ENCODE data around the gene MARCKS.

Gene MARCKS, protein sequence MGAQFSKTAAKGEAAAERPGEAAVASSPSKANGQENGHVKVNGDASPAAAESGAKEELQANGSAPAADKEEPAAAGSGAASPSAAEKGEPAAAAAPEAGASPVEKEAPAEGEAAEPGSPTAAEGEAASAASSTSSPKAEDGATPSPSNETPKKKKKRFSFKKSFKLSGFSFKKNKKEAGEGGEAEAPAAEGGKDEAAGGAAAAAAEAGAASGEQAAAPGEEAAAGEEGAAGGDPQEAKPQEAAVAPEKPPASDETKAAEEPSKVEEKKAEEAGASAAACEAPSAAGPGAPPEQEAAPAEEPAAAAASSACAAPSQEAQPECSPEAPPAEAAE

DNA sequence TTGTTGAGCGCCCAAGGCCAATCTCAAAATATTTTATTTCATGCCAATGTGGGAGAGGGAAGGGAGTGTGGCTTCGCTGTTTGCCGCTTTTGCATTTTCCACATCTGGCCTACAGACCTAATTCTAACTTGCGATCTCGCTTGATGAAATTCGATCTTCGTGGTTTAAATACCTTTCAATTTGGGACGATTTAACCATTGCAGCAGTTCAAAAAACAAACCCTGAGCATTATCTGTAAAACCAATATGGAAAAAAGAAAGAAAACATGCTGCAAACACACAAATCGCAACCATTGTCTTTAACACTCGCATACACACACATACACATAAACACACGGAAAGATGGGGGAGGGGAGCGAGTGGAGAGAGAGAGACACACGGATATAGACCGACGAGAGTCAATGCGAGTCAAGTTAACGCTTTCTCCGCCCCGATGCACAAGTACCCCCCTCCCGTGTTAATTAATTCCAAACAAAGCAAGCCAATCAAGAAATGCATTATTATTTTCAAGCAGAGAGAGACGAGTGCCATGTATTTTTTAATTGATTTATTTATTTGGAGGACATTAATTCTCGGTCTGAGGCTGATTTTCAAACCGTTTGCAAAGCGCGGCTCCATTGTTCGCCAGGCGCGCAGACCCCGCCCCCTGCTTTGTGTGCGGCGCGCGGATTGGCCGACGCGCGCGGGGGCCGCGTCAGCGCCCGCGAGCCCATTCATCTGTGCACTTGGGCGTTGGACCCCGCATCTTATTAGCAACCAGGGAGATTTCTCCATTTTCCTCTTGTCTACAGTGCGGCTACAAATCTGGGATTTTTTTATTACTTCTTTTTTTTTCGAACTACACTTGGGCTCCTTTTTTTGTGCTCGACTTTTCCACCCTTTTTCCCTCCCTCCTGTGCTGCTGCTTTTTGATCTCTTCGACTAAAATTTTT lies at the start of gene MARCKS:
Gene MARCKS (plus strand): TSS at position 721 of the 931 bp plus-strand sequence. CDS start 401 bp downstream, outside the sequence.
- peak; percentile 86 to 95 for DNase-seq

DNA sequence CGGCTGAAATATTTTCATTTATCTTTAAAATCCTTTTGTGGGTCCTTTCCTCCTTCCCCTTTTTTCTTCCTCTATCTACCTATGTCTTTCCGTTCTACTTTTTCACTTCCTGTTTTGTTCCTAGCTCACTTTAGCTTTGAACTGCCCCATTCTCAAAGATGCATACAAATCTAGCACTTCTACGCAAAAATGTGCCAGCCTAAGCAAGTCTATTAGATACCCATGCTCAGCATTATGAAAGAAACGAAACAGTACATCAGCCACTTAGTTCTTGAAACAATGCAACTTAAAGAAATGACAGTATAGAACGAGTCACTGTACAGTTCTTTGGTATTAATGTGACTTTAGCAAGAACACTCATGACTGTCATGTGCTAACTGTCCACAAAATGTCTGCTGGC lies 47.3 kb upstream of the MARCKS start:
- no peak for DNase-seq

DNA sequence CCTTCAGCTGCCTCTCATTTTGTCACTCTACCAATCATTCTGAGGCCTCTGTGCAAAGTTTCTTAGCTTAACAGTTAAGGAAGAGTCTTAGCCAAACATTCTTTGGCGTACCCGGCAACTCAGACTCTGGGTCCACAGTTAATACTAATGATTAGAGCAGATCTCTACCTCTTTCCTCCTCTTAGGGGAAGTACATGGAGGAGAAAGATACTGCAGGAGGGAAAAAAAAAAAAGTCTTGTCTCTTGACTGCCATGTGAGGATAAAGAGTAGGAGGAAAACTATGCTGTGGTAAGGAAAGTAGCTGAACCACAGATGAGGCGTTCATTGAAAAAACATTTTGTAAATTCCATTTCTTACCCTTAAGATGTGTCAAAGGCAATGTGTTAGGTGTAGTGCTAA lies 44.0 kb upstream of the MARCKS start:
- no peak for DNase-seq

DNA sequence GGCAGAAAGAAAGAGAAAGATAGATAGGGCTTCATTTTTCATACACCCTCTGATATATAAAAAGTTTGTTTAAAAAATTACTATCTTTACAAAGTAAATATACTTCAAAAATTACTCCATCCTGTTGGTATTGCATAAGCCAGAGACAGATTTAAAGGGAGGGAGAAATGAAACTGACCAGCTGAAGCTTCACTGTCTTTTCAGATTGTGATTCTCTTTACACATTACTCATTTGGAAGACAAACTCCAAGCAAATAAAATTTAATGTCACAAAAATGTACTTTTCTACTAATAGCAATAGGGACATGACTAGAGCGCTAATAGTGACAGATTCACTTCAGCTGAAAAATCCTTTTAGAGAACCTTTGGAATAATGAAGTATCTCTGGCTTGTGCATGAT lies 38.6 kb upstream of the MARCKS start:
- DNase-seq, result no peak

DNA sequence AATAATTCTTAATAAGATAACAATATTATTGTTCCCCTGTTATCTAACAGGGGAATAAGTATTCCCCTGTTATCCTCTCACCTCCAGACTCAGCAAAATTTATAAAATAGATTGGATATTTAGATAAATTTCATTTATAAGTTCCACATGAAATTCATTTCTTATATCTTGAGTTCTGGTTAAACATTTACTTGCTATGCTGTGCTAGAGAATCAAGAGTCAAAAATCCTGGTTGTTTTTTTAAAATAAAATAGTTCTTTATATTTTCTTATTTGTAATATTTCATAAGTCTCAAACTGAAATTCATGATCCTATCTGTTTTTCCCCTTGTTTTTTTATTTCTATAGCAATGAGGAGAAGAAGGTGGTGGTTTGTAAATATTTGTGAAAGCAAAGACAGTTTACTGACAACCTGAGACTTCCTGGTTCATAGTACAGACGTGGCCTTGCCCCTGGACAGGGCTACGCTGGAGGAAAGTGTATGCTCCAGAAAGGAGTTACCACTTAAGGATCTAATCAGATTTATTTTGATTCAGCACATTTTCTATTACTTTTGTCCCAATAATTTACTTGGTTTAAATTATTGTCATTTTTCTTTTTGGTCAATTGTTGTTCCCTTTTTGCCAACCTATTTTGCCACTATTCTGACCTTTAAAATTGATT lies 37.8 kb upstream of the MARCKS start:
- DNase-seq, result no peak

DNA sequence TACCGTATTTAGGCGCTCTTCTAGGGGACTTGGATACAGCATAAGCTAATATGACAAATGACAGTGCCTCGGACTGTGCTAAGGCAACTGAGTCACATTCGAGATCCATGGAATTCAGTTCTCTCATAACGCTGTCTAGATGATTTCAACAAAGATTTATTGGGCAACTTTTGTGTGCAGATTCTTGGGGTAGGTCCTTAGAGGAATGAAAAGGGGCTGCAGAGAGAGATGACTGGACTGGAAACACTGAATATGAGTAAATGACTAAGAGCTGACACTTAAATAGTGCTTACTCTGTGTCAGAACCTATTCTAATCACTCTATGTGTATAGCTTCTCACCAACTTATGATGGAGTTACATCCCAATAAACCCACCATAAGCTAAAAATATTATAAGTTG lies 36.4 kb upstream of the MARCKS start:
- no peak for DNase-seq

DNA sequence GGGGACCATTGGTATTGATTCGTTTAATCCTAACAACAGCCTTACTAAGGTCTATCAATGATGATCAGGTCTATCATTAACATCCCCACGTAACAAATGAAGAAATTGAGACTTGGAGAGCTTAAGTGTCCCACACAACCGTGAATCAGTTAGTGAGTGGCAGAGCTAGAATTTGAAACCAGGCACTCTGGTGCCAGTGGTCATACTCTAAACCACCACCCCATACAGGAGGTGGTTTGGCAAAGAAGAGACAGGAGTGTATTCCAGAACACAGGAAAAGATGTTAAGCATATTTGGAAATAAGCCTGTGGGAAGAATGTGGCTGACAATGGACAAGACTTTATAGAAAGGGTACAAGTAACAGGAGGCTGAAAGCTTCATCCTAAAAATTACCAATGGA lies 35.7 kb upstream of the MARCKS start:
- no peak for DNase-seq

DNA sequence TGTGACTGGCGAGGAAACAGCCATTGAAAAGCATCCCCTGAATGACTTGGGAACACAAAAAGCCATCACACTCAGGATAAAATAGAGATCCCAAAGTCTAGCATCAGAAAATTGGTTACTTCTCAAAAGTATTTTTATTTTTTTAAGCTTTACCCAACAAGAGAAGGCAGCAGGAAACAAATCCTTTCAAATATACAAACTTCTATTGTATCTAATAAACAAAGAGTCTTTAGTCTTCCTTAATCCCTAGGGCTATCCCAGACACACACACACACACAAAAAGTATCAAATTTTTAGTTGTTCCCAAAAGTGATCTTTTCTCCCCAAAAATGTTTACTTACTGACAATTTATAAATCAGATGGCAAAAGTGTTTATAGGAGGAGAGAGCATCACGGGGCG lies 33.2 kb upstream of the MARCKS start:
- DNase-seq, result no peak

DNA sequence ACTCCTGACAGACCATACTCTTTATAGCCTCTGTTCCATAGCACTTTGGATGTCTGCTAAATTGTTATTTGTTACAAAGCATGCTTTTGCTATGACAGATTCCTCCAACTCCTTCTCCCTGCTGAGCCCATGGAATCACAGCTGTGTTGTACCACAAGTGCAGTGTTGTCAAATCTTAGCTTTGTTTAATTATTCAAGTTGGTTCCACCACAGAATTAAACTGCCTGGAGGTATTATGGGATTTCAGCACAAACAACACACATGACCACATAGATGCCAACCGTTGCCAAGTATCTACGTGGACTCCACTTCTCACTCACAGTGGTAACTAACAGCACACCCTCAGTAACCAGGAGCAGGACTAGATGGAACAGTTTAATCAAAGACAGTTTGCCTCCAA lies 32.7 kb upstream of the MARCKS start:
- no peak for DNase-seq

DNA sequence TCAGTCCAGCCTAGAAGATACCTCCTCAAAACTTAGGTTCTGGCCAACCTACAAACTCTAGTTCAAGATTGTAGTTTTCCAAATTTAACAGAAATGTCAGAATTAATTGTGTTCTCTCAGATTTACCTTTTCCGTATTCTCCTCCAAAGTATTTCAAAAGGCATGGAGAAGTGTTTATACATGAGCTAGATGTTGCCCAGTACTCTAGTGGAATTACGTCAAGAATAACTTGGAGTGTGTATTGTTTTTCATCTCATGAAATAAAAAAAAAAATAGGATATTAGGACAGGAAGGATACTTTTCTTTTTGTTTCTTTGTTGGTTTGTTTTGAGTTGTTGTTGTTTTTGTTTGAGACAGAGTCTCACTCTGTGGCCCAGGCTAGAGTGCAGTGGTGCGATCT lies 32.3 kb upstream of the MARCKS start:
- no peak for DNase-seq

DNA sequence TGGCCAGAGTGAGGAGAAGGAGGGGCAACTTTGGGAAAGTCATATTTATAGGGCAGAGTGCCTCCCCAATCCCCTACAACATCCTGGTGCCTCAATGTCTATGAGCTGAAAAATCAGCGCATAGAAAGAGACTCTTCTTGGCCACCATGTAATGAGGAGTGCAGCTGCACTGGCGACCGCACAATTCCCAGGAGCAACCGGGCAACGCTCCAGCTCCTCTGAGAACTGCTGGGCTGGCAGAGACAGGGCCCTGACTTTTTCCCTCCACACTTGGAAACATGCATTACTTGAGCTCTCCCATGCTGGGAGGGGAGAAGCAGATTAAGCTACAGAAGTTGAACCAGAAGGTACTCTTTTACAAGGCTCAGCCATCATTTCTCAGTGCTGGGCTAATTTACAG lies 31.4 kb upstream of the MARCKS start:
- DNase-seq, result peak; percentile 60 to 72

DNA sequence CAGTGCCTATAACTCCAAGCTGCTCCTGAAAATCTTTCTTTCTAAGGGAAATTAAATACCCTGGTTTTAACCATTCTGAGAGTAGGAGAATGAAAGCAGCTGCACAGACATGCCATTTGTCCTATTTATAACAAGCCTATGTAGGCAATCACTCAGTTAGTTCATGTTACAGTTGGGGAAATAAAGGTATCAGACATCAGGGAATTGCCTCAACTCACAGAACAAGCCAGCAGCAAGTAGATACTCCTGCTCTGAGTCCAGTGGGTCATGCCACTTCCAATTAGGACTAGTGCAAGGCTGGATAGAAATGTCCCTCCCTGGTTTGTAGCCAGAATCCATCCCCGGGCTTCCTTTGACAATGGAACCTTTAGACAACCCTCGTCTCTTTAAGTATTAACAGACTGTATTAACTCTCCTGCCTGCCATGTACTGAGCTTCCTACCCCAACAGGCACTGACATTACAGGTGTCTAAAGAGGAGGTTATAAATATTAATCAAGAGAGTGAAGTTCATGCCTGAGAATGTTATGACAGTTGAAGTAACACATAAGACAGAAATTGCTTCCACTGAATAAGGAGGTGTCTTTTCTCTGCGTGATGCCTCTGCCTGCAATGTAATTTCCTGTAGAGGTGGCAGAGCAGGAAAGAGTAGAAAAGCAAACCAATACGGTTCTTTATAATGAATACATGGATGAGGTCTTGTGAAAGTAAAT lies 28.0 kb upstream of the MARCKS start:
- DNase-seq, result no peak

DNA sequence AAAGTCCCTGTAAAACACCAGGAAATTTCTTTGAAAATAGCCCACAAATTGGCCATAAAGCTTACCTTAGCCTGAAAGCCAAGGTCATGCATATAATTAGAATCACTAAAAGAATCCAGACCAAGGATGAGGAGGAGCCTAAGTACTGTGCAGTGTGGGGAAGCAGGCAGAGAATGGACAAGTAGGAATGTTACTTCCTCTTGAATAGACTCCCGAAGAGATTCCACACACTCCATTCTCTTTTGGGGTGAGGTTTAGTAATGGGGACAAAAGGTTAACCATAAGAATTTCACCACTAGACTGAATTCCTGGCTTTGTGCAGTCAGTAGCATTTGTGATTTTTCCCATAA lies 27.5 kb upstream of the MARCKS start:
- no peak for DNase-seq

DNA sequence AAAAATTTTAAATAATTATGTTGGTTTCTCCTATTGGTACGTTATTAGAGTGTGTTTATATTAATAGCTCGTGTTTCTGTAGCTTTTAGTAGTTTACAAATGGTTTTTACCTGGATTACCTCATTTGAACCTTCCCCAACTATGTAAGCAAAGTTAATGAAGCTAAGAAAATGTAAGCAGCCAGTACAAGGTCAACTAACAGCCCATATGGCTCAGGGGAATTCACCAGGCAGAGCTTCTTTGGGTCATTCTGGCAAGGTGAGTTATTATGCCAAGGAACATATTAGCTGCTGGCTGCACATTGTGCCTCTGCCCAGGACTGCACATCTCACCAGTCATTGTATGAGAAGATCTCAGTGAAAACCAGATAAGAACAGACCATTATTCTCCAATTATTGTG lies 27.0 kb upstream of the MARCKS start:
- DNase-seq, result no peak

DNA sequence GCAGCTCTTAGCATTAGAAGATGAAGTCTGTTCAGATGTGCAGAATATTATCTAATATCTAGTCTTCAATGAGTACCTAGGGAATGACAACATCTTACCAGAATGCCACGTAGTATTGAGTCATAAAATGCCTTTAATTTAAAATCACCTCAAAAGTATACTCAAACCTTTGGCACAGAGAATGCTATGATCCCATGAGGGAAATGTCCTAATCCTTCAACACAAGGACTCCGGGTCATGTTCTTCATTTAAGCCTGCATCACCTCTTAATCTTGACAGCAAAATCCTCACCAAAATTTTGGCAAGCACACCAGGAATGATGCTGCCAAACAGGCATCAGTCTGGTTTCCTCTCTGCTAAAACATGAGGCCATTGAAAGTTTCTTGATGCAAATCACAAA lies 23.6 kb upstream of the MARCKS start:
- no peak for DNase-seq

DNA sequence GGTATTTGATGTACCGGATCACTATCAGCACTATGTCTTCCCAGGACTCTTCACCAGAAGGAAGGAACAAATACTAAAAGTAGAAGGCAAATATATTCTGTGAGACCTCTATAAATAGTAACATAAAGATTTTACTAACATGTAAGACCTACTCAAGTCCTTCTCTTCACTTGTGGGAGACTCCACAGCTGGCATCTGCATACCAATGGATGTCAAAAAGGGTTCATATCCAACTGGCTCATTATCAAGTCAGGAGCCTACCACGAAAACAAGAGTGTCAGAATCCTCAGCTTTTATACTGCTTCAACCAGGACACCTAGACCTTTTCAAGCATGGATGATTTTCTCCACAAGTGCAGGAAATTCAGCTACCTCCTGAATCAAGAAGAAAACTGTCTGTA lies 20.0 kb upstream of the MARCKS start:
- no peak for DNase-seq

DNA sequence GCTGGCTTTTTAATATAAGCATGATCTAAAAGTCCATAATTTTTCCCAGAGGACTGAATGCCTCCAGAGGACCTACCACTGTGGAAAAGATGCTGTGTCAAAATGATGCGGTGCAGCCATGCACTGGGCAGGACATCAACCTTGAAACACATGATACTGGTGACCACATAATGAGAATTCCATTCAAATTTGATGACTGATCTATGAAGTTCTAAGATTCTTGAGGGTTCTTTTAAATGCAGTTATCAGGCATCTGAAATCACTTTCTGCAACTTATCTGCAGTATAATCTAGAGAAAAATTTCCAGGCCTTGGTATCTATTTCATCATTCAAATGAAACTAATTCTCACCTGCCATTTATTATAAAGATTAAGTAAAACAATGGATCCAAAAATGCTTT lies 15.0 kb upstream of the MARCKS start:
- no peak for DNase-seq

DNA sequence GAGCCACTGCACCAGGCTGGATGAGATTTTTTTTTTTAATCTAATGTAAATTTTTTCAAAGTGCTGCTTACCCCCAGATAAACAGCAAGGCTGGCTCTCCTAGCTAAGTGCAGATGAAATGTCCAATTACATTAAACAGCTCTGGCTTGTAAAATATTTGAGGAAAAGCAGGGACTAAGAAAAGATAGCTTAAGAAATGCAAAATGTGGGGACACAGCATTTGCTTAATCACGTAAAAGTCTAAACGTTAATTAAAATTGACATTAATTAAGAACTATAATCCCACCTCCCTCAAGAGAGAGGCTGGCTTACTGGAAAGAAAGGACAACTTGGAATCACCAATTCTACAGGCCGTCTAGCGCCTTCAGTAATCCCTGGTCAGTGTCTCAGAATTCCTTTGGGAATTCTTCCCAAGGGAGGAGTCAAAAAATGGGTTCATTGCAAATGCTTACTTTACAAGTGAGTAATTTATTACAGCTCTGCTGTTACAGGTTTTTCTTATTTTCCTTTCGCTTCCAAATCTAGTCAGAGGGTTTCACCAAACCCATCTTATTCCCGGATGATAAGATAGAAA lies 13.6 kb upstream of the MARCKS start:
- no peak for DNase-seq

DNA sequence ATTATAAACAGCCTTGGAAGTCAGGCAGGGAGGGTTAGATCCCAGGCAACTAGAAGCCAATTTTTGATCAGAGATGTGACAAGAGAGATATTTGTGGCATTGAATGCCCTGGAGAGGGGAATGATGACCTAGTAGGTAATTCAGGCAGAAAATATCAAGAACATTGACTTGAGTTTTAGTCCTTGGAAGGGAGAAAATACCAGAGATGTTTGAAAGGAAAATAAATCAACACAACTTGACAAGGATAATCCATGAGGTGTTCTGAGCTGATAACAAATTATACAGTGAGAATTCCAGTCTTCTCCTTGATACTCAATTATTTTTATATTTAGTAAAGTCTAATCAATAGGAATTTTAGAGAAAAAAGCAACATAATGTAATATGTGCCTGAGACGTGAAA lies 10.6 kb upstream of the MARCKS start:
- no peak for DNase-seq

DNA sequence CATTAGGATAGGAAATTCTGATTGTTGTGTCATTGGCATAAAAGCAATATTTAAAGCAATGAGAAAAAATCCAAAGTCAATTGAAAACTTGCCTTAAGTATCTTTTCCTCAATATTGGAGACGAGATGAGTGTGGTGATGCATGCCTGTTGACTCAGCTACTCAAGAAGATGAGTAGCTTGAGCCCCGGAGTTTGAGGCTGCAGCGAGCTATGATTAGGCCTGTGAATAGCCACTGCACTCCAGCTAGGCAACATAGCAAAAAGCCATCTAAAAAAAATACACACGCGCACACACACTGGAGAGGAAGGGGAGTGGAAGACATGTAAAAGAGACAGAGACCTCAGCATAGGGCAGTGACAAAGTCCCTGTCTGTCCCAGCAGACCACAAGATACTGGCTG lies 9.7 kb upstream of the MARCKS start:
- no peak for DNase-seq

DNA sequence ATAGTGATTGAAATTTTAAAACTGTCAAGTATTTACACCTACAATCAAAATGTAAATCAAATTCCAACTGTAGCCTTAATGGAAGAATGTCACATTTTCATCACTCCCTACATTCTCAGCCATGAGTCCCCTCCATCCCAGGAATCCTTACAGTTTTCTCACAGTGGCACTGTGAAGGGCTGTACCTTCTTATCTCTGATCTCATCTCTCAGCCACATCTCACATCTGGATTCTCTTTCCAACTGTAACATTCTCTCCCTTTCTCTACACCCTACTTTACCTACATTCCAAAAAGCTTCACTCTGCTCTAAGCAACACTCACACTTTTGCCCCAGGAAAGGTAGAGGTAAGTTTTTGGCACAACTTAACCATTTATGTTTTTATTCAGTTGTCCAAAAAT lies 8.9 kb upstream of the MARCKS start:
- no peak for DNase-seq

DNA sequence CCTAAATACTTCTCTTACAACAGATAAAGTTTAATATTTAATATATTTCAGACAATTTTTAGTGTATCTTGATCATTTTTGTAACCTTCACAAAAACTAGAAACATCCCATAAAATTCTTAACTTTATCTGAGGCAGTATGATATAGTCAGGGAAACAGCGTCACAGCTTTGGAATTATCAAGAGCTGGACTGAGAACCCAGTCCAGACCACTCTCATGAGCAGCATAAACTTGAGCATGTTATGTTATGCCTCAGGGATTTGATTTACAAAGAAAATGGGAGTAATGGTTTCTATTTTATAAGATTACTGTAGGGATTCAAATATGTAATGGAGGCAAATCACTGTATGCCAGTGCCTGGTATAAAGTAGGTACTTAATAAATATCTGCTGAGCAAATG lies 8.3 kb upstream of the MARCKS start:
- DNase-seq, result no peak

DNA sequence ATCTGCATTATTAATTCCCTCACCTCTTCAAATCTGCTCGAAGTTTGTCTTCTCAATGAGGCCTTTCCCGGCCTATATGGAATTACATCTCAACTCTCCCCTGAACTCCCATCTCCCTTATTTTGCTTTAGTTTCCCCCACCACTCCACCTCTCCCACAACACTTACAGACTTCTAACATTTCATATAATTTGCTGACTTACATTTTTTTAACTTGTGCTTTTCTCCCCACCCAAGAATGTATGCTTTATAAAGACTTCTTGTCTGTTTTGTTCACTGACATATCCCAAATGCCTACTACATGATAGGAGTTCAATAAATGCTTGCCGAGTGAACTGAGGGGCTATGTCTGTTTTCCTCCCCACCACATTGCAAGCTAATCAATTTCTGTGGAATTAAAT lies 3.9 kb upstream of the MARCKS start:
- DNase-seq, result no peak
